SH-SY5Y (cell line): Measurements from ENCODE around the gene CUEDC2.

Source experiments
- GATA2 ChIP-seq: IDR thresholded peaks from 2 replicates; pipeline ENCODE4 v1.6.1; 2011; ENCODE audit warnings: mild to moderate bottlenecking, low read depth, low read length
- GATA3 ChIP-seq: IDR thresholded peaks from 2 replicates; pipeline ENCODE4 v1.6.1; 2011; ENCODE audit warnings: low read depth, mild to moderate bottlenecking, low read length, moderate library complexity

GRCh38 chr10:102405108-102405571 lies 27.2 kb downstream of the CUEDC2 start:
- TF ChIP-seq GATA2 = no peak
- TF ChIP-seq GATA3 = no peak
